ENCODE results near the gene NUDT17. TPM values are rescaled to one million over a fixed set of nuclear protein-coding genes. Genes with fewer than 3 reads are reported as not detected.
"Not testable (repeated sequence)": the region's sequence is repeated elsewhere in the genome, so short reads cannot be mapped to it uniquely, and the experiment has no call there.

Gene NUDT17
- total RNA-seq, 4 donors from 2014 or later, result 1.1 to 3.8 (median 1.8) TPM

DNA sequence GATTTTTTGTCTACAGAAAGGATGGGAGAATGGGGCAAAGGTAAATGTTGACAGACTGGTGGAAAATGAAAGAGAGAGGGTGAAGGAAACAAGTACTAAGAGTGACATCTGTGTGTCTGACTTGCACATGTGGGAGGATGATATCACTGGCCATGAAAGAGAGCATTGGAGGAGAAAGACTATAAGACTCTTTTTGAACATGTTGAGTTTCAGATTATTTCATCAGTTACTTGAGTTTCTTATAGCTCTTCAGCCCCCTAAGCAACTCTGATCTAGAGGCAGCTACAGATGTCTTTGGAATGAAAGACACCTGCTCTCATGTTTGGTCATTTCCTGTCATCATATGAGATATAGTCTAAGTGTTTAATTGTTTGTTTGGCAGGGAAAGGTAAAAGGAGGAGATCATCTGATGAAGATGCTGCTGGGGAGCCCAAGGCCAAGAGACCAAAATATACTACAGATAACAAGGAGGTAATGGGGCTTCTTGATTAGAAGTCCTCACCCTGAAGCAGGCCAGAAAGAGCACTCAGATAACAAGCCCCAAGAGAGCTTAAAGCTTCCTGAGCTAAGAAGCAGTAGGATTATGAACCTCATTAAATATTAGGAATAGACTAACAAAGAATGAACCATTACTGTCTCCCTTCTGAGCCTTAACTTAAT is 16.9 kb upstream of the NUDT17 start:
- no peak overlapping the region for H3K4me3 ChIP-seq
- no peak overlapping the region for H3K27ac ChIP-seq
- no peaks in the 10 kb centered on the region for H3K27me3 ChIP-seq
- no peak for DNase-seq
- H3K4me1 ChIP-seq, result peaks cover 0 to 24% (median 11%) of the 10 kb centered on the region in 3 donors
- no peaks in the 10 kb centered on the region for H3K9me3 ChIP-seq
- H3K36me3 ChIP-seq, result peaks cover 16 to 77% (median 41%) of the 10 kb centered on the region in 3 donors
- intact Hi-C loops (cut with DNase I), result no loop called here
- TF ChIP-seq, protein P1, sequence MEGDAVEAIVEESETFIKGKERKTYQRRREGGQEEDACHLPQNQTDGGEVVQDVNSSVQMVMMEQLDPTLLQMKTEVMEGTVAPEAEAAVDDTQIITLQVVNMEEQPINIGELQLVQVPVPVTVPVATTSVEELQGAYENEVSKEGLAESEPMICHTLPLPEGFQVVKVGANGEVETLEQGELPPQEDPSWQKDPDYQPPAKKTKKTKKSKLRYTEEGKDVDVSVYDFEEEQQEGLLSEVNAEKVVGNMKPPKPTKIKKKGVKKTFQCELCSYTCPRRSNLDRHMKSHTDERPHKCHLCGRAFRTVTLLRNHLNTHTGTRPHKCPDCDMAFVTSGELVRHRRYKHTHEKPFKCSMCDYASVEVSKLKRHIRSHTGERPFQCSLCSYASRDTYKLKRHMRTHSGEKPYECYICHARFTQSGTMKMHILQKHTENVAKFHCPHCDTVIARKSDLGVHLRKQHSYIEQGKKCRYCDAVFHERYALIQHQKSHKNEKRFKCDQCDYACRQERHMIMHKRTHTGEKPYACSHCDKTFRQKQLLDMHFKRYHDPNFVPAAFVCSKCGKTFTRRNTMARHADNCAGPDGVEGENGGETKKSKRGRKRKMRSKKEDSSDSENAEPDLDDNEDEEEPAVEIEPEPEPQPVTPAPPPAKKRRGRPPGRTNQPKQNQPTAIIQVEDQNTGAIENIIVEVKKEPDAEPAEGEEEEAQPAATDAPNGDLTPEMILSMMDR (IDR thresholded peaks at IDR 0.05), result no peak
- TF ChIP-seq POLR2A (IDR thresholded peaks at IDR 0.05), result no peak

DNA sequence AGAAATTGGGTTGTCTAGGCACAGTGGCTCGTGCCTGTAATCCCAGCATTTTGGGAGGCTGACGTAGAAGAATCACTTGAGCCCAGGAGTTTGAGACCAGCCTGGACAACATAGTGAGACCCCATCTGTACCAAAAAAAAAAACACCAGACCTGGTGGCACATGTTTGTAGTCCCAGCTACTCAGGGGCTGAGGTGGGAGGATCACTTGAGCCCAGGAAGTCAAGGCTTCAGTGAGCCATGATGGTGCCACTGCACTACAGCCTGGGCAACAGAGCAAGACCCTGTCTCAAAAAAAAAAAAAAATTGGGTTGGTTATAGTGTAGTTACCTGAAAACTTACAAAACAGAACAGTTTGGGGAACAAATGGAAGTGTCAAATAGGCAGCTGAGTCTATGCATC is 14.6 kb upstream of the NUDT17 start:
- WGBS, 2 donors, result 100% methylated on average over 2 of the region's 2 CpGs
- H3K27me3 ChIP-seq; H3K27ac ChIP-seq; DNase-seq; H3K4me3 ChIP-seq; H3K9me3 ChIP-seq; H3K4me1 ChIP-seq; intact Hi-C loops (cut with DNase I): not testable (repeated sequence)
- H3K36me3 ChIP-seq, result peaks cover 16 to 100% (median 56%) of the 10 kb centered on the region in 3 donors

DNA sequence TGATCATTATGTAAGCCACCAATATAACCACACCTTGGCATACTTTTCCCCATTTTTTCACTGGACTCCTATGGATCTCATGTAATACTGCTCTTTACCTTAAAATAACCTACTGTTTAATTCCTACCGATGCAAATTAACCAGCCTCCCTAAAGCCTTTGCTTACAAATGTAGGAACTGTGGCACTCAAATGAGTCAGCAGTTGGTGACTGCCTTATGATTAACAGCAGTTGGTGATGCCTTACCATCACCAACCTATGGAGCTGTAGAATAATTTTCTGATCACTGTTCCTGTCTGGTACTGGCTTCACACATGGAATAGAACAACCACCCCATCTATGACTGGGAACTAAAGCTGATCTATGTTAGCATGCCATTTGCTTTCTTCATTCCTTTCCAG is 7.8 kb upstream of the NUDT17 start:
- intact Hi-C loops (cut with DNase I), result no loop called here
- TF ChIP-seq, protein P1 (IDR thresholded peaks at IDR 0.05), result no peak
- TF ChIP-seq POLR2A (IDR thresholded peaks at IDR 0.05), result no peak
- DNase-seq, result no peak
- WGBS, 2 donors, result 94 to 100% methylated on average over 1 of the region's 1 CpG
- Histone ChIP-seq H3K36me3 (peaks cover 31 to 100% (median 66%) of the 10 kb centered on the region in 3 donors), H3K27me3 (no peaks in the 10 kb centered on the region), H3K4me3 (no peak overlapping the region), H3K27ac (no peak overlapping the region), H3K9me3 (no peaks in the 10 kb centered on the region), H3K4me1 (no peaks in the 10 kb centered on the region)

DNA sequence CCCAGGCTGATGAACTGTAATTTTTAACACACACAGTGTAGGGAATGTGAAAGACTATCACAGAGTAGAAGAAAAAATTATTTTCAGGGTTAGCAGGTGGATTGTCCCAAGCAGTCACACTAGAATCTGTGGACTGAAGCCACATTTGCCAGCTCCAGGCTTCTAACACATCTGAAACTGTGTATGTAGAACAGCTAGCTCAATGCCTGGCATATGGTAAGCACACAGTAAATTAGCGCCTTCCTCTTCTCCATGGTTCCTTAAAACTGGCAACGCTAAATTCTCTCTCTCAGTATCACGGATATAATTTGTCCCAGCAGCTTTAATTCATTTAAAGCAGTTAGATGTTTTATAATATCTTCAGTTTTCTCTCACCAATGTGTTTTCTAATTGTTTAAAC is 2.4 kb upstream of the NUDT17 start:
- H3K36me3 ChIP-seq, result peaks cover 21 to 65% (median 29%) of the 10 kb centered on the region in 3 donors
- TF ChIP-seq POLR2A (IDR thresholded peaks at IDR 0.05), result no peak
- TF ChIP-seq, protein P1 (IDR thresholded peaks at IDR 0.05), result no peak
- no peak overlapping the region for H3K4me3 ChIP-seq
- intact Hi-C loops (cut with DNase I), result no loop called here
- H3K4me1 ChIP-seq, result peaks cover 10 to 22% (median 16%) of the 10 kb centered on the region in 3 donors
- no peak for DNase-seq
- no peak overlapping the region for H3K27ac ChIP-seq
- WGBS, 2 donors, result 87 to 90% methylated on average over 3 of the region's 3 CpGs
- H3K27me3 ChIP-seq, result no peaks in the 10 kb centered on the region
- H3K9me3 ChIP-seq, result no peaks in the 10 kb centered on the region

DNA sequence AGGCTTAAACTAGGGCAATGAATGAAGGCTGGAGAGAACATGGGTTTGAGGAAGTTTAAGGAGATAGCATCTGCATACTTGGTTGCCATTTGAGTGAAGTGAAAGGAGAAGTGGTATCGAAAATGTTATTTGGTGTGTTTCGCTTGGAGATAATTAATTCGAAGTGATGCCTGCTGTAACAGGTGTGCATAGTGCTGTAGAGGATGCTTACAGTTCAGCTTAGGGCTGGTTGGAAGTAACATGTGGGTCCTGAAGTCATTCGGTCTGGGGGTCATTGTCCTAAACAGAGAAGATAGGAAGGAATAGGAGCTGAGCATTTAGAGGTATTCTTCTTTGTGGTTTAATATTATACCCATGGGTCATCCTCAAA is 301 bp upstream of the NUDT17 start:
- TF ChIP-seq, protein P1 (IDR thresholded peaks at IDR 0.05), result no peak
- TF ChIP-seq POLR2A (IDR thresholded peaks at IDR 0.05), result no peak
- peaks cover 12 to 65% (median 22%) of the 10 kb centered on the region in 3 donors for H3K36me3 ChIP-seq
- WGBS, 2 donors, result 6 to 8% methylated on average over 4 of the region's 4 CpGs
- no peak for DNase-seq
- H3K27me3 ChIP-seq, result no peaks in the 10 kb centered on the region
- peak overlapping the region; percentile 49 to 74 (median 60) for H3K4me3 ChIP-seq
- peak overlapping the region; percentile 72 to 87 (median 78) for H3K27ac ChIP-seq
- peaks cover 10 to 22% (median 16%) of the 10 kb centered on the region in 3 donors for H3K4me1 ChIP-seq
- no peaks in the 10 kb centered on the region for H3K9me3 ChIP-seq
- intact Hi-C loops (cut with DNase I), result loop anchor here (5.0 kb wide), 1 partner anchor 167 kb away; no protein-coding TSS in a partner anchor

All from esophagus squamous epithelium (tissue), 5 donors.